AG09319 (cell line): ENCODE data around the gene TAS2R31.

Experiments
- DNase-seq: peaks from one replicate; pipeline ENCODE4 v3.0.0-alpha.2; 2010; ENCODE audit warnings: low read depth; ENCODE audit errors: extremely low read depth
- CTCF ChIP-seq: IDR thresholded peaks from 2 replicates; pipeline ENCODE4 v1.5.1; 2011; ENCODE audit warnings: low read depth, mild to moderate bottlenecking, inconsistent platforms, low read length, moderate library complexity

Gene TAS2R31

GRCh38 chr12:10994307-10994706, 36.9 kb downstream of the TAS2R31 start:
- no peak for TF ChIP-seq CTCF
- DNase-seq = no peak

- TF ChIP-seq CTCF = no peak
- no peak for DNase-seq
These were observed 42.1 kb downstream of the TAS2R31 start for GRCh38 chr12:10989107-10989506.

- DNase-seq = no peak
- no peak for TF ChIP-seq CTCF
These were observed 44.4 kb downstream of the TAS2R31 start, which contains the start of gene TAS2R50 for GRCh38 chr12:10986812-10987211. TAS2R50 (minus strand) TSS chr12:10986912; CDS start chr12:10986860, 52 bp downstream.

- DNase-seq = no peak
- TF ChIP-seq CTCF = no peak
These were observed 49.0 kb downstream of the TAS2R31 start for GRCh38 chr12:10982244-10982643.
